ENCODE measurements around the gene STMN1.

DNA sequence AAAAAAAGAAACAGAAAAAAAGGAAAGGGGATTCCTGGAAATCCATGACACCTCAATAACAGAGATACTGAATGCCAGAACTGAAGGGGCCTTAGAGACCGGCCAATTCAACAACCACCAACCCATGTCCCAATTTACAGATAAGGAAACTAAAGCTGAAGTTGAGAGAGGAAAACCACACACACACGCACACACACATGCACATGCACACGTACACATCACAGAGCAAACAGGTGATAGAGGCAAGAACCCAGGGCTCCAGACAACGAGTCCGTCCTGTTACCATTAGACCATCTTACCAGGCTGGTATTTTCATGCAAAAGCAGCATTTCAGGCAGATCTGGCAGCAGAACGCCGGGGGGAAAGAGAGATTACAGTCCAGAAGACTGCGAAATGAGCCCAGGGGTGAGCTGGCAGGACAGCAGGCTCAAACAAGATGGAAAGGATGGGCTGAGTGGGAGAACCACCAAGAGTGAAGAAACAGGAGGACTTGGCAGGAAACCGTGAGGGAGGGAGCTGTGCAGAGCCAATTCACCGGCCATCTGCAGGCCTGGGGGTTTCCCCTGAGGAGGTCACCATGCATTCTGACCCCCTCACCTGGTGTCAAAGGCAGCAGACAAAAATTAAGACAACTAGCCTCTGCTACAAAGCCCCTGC, 48.2 kb upstream of the STMN1 start:
- TF ChIP-seq, protein P1, sequence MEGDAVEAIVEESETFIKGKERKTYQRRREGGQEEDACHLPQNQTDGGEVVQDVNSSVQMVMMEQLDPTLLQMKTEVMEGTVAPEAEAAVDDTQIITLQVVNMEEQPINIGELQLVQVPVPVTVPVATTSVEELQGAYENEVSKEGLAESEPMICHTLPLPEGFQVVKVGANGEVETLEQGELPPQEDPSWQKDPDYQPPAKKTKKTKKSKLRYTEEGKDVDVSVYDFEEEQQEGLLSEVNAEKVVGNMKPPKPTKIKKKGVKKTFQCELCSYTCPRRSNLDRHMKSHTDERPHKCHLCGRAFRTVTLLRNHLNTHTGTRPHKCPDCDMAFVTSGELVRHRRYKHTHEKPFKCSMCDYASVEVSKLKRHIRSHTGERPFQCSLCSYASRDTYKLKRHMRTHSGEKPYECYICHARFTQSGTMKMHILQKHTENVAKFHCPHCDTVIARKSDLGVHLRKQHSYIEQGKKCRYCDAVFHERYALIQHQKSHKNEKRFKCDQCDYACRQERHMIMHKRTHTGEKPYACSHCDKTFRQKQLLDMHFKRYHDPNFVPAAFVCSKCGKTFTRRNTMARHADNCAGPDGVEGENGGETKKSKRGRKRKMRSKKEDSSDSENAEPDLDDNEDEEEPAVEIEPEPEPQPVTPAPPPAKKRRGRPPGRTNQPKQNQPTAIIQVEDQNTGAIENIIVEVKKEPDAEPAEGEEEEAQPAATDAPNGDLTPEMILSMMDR (IDR thresholded peaks at IDR 0.05; ENCODE audit: low read depth, low read length, poor library complexity, severe bottlenecking) = no peak
- TF ChIP-seq EZH2phosphoT487 (IDR thresholded peaks at IDR 0.05; ENCODE audit: borderline replicate concordance, low read length) = no peak
